ENCODE data around the gene WDR77. TPM values are rescaled to one million over a fixed set of nuclear protein-coding genes. Genes with fewer than 3 reads are reported as not detected.

WDR77 gene
- total RNA-seq, 2 donors from 2014 or later = 24.9 to 40.6 TPM

GRCh38 chr1:111402083-111402482 is 47.0 kb downstream of the WDR77 start:
- H3K4me3 ChIP-seq = no peak overlapping the region
- ATAC-seq (ENCODE audit: insufficient number of reproducible peaks, low FRiP score, low read depth) (no peak), DNase-seq (ENCODE audit: low spot score) (no peak)
- H3K9me3 ChIP-seq = no peaks in the 10 kb centered on the region
- H3K4me1 ChIP-seq (ENCODE audit: control insufficient read depth in 1 of 2, low read depth in 2 of 2) = no peaks in the 10 kb centered on the region
- H3K27me3 ChIP-seq (replicated peaks; ENCODE audit: insufficient read depth) = no peaks in the 10 kb centered on the region
- no peak overlapping the region for H3K27ac ChIP-seq
- TF ChIP-seq CTCF (IDR thresholded peaks at IDR 0.05) = no peak
- H3K36me3 ChIP-seq = no peaks in the 10 kb centered on the region

- no peak for DNase-seq (ENCODE audit: low spot score)
- Histone ChIP-seq H3K9me3 (no peaks in the 10 kb centered on the region), H3K36me3 (no peaks in the 10 kb centered on the region), H3K4me1 (ENCODE audit: control insufficient read depth in 1 of 2, low read depth in 2 of 2) (no peaks in the 10 kb centered on the region), H3K27ac (no peak overlapping the region), H3K27me3 (replicated peaks; ENCODE audit: insufficient read depth) (no peaks in the 10 kb centered on the region), H3K4me3 (no peak overlapping the region)
- peak; percentile 65 for TF ChIP-seq CTCF (IDR thresholded peaks at IDR 0.05)
- ATAC-seq (ENCODE audit: insufficient number of reproducible peaks, low FRiP score, low read depth) = no peak
Observed at GRCh38 chr1:111399792-111400610, 49.1 kb downstream of the WDR77 start.

GRCh38 chr1:111392460-111392945 is 56.6 kb downstream of the WDR77 start:
- Histone ChIP-seq H3K27ac (no peak overlapping the region), H3K9me3 (no peaks in the 10 kb centered on the region), H3K4me1 (ENCODE audit: control insufficient read depth in 1 of 2, low read depth in 2 of 2) (no peaks in the 10 kb centered on the region), H3K27me3 (replicated peaks; ENCODE audit: insufficient read depth) (no peaks in the 10 kb centered on the region), H3K4me3 (no peak overlapping the region), H3K36me3 (no peaks in the 10 kb centered on the region)
- DNase-seq (ENCODE audit: low spot score) = no peak
- ATAC-seq (ENCODE audit: insufficient number of reproducible peaks, low FRiP score, low read depth) = no peak
- TF ChIP-seq CTCF (IDR thresholded peaks at IDR 0.05) = no peak

GRCh38 chr1:111392042-111392441 is 57.0 kb downstream of the WDR77 start:
- ATAC-seq (ENCODE audit: insufficient number of reproducible peaks, low FRiP score, low read depth) (no peak), DNase-seq (ENCODE audit: low spot score) (no peak)
- Histone ChIP-seq H3K36me3 (no peaks in the 10 kb centered on the region), H3K9me3 (no peaks in the 10 kb centered on the region), H3K27me3 (replicated peaks; ENCODE audit: insufficient read depth) (no peaks in the 10 kb centered on the region), H3K4me1 (ENCODE audit: control insufficient read depth in 1 of 2, low read depth in 2 of 2) (no peaks in the 10 kb centered on the region), H3K27ac (no peak overlapping the region), H3K4me3 (no peak overlapping the region)
- no peak for TF ChIP-seq CTCF (IDR thresholded peaks at IDR 0.05)

Other genes starting within 250 kb of the WDR77 start
- gene DENND2D, start 248.6 kb downstream of the WDR77 start, total RNA-seq = 10 to 100 TPM; 15.8 to 19.8 TPM
- gene CHI3L2, start 221.5 kb downstream of the WDR77 start, total RNA-seq = 1 to 10 TPM; 2.2 to 5.9 TPM
- not detected for gene CHIA, start 158.4 kb downstream of the WDR77 start, total RNA-seq
- 10 to 100 TPM in 1 of 2 donors, 1 to 10 TPM in 1; 1.6 to 11.5 TPM for gene OVGP1, start 21.5 kb downstream of the WDR77 start, total RNA-seq
- 10 to 100 TPM; 92.1 to 99.9 TPM for gene ATP5PB, start 208 bp upstream of the WDR77 start, total RNA-seq
- gene C1orf162, start 24.7 kb upstream of the WDR77 start, total RNA-seq = 10 to 100 TPM; 27.5 to 31.4 TPM
- 10 to 100 TPM in 1 of 2 donors, 1 to 10 TPM in 1; 6.2 to 29.5 TPM for gene ADORA3, start 54.4 kb upstream of the WDR77 start, total RNA-seq
- 10 to 100 TPM in 1 of 2 donors, 1 to 10 TPM in 1; 4.7 to 20.0 TPM for gene TMIGD3, start 54.4 kb upstream of the WDR77 start, total RNA-seq
- 10 to 100 TPM; 67.4 to 75.0 TPM for gene RAP1A, start 170.5 kb upstream of the WDR77 start, total RNA-seq

All from thoracic aorta (tissue), 2 donors.